ENCODE measurements around the gene MIPOL1. TPM values are rescaled to one million over a fixed set of nuclear protein-coding genes. Genes with fewer than 3 reads are reported as not detected.

The MIPOL1 gene
- total and polyA plus RNA-seq, 2 of the 13 experiments (the other 11 are each of a cell fraction or from before 2014, with no cell fraction given), result 8.6 to 34.2 TPM

DNA sequence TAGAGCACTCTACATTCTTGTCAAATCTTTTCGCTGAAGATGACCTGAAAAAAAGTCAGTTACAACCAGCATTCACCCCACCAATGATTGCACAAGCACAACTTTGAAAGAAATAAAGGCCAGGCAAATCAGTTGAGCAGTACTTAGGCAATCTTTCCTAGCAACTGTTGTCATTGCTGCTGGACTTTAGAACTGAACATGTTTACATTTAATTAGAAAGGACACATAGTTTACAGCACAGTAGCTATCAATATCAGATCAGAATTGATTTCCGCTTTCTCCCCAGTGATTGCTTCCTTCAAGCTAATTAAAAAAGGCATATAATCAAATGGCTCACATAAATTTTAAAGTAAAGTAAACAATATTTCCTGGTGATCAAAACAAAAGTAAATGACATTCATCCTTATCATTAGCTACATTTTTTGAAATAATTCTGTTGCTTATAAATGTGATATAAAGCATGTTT lies 268.9 kb downstream of the MIPOL1 start (continued):
- TF ChIP-seq, protein P1, sequence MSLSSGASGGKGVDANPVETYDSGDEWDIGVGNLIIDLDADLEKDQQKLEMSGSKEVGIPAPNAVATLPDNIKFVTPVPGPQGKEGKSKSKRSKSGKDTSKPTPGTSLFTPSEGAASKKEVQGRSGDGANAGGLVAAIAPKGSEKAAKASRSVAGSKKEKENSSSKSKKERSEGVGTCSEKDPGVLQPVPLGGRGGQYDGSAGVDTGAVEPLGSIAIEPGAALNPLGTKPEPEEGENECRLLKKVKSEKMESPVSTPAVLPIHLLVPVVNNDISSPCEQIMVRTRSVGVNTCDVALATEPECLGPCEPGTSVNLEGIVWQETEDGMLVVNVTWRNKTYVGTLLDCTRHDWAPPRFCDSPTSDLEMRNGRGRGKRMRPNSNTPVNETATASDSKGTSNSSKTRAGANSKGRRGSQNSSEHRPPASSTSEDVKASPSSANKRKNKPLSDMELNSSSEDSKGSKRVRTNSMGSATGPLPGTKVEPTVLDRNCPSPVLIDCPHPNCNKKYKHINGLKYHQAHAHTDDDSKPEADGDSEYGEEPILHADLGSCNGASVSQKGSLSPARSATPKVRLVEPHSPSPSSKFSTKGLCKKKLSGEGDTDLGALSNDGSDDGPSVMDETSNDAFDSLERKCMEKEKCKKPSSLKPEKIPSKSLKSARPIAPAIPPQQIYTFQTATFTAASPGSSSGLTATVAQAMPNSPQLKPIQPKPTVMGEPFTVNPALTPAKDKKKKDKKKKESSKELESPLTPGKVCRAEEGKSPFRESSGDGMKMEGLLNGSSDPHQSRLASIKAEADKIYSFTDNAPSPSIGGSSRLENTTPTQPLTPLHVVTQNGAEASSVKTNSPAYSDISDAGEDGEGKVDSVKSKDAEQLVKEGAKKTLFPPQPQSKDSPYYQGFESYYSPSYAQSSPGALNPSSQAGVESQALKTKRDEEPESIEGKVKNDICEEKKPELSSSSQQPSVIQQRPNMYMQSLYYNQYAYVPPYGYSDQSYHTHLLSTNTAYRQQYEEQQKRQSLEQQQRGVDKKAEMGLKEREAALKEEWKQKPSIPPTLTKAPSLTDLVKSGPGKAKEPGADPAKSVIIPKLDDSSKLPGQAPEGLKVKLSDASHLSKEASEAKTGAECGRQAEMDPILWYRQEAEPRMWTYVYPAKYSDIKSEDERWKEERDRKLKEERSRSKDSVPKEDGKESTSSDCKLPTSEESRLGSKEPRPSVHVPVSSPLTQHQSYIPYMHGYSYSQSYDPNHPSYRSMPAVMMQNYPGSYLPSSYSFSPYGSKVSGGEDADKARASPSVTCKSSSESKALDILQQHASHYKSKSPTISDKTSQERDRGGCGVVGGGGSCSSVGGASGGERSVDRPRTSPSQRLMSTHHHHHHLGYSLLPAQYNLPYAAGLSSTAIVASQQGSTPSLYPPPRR (CRISPR knock-in tag; IDR thresholded peaks at IDR 0.05; ENCODE audit: borderline replicate concordance), result peak; percentile 99
- TF ChIP-seq SNAI1 (CRISPR knock-in tag; IDR thresholded peaks at IDR 0.05; ENCODE audit: borderline replicate concordance) (no peak), ZFP1 (CRISPR knock-in tag; IDR thresholded peaks at IDR 0.05) (peak; percentile 99), ZFY (CRISPR knock-in tag; IDR thresholded peaks at IDR 0.05) (0 out of 2 replicates have a peak, but pooled peaks have one; percentile 39), SMAD9 (CRISPR knock-in tag; IDR thresholded peaks at IDR 0.05) (peak; percentile 81; the same call in 1 of the 2 replicates), ZNF225 (CRISPR knock-in tag; IDR thresholded peaks at IDR 0.05) (no peak), BRD4 (CRISPR knock-in tag; IDR thresholded peaks at IDR 0.05) (peak; percentile 94), GZF1 (CRISPR knock-in tag; IDR thresholded peaks at IDR 0.05) (no peak), NFKBIZ (CRISPR knock-in tag; IDR thresholded peaks at IDR 0.05) (peak; percentile 99), FOSL2 (CRISPR knock-in tag; IDR thresholded peaks at IDR 0.05) (peak; percentile 94)
- TF ChIP-seq, protein P2, sequence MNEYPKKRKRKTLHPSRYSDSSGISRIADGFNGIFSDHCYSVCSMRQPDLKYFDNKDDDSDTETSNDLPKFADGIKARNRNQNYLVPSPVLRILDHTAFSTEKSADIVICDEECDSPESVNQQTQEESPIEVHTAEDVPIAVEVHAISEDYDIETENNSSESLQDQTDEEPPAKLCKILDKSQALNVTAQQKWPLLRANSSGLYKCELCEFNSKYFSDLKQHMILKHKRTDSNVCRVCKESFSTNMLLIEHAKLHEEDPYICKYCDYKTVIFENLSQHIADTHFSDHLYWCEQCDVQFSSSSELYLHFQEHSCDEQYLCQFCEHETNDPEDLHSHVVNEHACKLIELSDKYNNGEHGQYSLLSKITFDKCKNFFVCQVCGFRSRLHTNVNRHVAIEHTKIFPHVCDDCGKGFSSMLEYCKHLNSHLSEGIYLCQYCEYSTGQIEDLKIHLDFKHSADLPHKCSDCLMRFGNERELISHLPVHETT (CRISPR knock-in tag; conservative IDR thresholded peaks at IDR 0.05), result peak; percentile 92
- TF ChIP-seq, protein P3, sequence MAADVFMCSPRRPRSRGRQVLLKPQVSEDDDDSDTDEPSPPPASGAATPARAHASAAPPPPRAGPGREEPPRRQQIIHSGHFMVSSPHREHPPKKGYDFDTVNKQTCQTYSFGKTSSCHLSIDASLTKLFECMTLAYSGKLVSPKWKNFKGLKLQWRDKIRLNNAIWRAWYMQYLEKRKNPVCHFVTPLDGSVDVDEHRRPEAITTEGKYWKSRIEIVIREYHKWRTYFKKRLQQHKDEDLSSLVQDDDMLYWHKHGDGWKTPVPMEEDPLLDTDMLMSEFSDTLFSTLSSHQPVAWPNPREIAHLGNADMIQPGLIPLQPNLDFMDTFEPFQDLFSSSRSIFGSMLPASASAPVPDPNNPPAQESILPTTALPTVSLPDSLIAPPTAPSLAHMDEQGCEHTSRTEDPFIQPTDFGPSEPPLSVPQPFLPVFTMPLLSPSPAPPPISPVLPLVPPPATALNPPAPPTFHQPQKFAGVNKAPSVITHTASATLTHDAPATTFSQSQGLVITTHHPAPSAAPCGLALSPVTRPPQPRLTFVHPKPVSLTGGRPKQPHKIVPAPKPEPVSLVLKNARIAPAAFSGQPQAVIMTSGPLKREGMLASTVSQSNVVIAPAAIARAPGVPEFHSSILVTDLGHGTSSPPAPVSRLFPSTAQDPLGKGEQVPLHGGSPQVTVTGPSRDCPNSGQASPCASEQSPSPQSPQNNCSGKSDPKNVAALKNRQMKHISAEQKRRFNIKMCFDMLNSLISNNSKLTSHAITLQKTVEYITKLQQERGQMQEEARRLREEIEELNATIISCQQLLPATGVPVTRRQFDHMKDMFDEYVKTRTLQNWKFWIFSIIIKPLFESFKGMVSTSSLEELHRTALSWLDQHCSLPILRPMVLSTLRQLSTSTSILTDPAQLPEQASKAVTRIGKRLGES (CRISPR knock-in tag; IDR thresholded peaks at IDR 0.05; ENCODE audit: borderline replicate concordance), result peak; percentile 85; the same call in 1 of the 2 replicates
- TF ChIP-seq, protein P4, sequence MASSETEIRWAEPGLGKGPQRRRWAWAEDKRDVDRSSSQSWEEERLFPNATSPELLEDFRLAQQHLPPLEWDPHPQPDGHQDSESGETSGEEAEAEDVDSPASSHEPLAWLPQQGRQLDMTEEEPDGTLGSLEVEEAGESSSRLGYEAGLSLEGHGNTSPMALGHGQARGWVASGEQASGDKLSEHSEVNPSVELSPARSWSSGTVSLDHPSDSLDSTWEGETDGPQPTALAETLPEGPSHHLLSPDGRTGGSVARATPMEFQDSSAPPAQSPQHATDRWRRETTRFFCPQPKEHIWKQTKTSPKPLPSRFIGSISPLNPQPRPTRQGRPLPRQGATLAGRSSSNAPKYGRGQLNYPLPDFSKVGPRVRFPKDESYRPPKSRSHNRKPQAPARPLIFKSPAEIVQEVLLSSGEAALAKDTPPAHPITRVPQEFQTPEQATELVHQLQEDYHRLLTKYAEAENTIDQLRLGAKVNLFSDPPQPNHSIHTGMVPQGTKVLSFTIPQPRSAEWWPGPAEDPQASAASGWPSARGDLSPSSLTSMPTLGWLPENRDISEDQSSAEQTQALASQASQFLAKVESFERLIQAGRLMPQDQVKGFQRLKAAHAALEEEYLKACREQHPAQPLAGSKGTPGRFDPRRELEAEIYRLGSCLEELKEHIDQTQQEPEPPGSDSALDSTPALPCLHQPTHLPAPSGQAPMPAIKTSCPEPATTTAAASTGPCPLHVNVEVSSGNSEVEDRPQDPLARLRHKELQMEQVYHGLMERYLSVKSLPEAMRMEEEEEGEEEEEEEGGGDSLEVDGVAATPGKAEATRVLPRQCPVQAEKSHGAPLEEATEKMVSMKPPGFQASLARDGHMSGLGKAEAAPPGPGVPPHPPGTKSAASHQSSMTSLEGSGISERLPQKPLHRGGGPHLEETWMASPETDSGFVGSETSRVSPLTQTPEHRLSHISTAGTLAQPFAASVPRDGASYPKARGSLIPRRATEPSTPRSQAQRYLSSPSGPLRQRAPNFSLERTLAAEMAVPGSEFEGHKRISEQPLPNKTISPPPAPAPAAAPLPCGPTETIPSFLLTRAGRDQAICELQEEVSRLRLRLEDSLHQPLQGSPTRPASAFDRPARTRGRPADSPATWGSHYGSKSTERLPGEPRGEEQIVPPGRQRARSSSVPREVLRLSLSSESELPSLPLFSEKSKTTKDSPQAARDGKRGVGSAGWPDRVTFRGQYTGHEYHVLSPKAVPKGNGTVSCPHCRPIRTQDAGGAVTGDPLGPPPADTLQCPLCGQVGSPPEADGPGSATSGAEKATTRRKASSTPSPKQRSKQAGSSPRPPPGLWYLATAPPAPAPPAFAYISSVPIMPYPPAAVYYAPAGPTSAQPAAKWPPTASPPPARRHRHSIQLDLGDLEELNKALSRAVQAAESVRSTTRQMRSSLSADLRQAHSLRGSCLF (CRISPR knock-in tag; IDR thresholded peaks at IDR 0.05; ENCODE audit: borderline replicate concordance), result no peak
- TF ChIP-seq, protein P5, sequence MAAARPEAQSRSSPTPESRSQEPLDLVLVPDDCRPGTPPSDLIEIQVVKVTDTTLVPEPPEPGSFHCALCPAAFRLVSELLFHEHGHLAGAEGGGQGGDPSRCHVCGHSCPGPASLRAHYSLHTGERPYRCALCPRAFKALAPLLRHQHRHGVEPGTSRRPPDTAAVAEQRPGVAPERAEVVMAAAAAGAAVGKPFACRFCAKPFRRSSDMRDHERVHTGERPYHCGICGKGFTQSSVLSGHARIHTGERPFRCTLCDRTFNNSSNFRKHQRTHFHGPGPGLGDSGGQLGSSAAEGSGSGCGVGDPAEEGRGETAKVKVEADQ (CRISPR knock-in tag; IDR thresholded peaks at IDR 0.05; ENCODE audit: borderline replicate concordance), result peak; percentile 96
